Ishikawa (cell line): ENCODE results near the gene VIM.

Experiments
- CEBPB ChIP-seq: IDR thresholded peaks from 2 replicates; pipeline ENCODE4 v1.6.1; 2012
- CREB1 ChIP-seq: IDR thresholded peaks from 2 replicates; pipeline ENCODE4 v1.6.1; 2012; ENCODE audit warnings: low read depth
- EGR1 ChIP-seq: IDR thresholded peaks from 2 replicates; pipeline ENCODE4 v1.6.1; 2012
- EP300 ChIP-seq: IDR thresholded peaks from 2 replicates; pipeline ENCODE4 v1.6.1; 2012; ENCODE audit warnings: borderline replicate concordance
- FOXM1 ChIP-seq: IDR thresholded peaks from 2 replicates; pipeline ENCODE4 v1.6.1; 2012; ENCODE audit warnings: low read depth, borderline replicate concordance
- MAX ChIP-seq: IDR thresholded peaks from 2 replicates; pipeline ENCODE4 v1.6.1; 2012
- NFIC ChIP-seq: IDR thresholded peaks from 2 replicates; pipeline ENCODE4 v1.6.1; 2012
- RAD21 ChIP-seq: IDR thresholded peaks from 2 replicates; pipeline ENCODE4 v1.6.1; 2012; ENCODE audit warnings: low read depth
- REST ChIP-seq: IDR thresholded peaks from 2 replicates; pipeline ENCODE4 v1.6.1; 2012; ENCODE audit warnings: low read depth, mild to moderate bottlenecking
- TAF1 ChIP-seq: IDR thresholded peaks from 2 replicates; pipeline ENCODE4 v1.6.1; 2012; ENCODE audit warnings: low read depth, mild to moderate bottlenecking
- TCF12 ChIP-seq: IDR thresholded peaks from 2 replicates; pipeline ENCODE4 v1.6.1; 2012; ENCODE audit warnings: low read depth
- TEAD4 ChIP-seq: IDR thresholded peaks from 2 replicates; pipeline ENCODE4 v1.6.1; 2012
- USF1 ChIP-seq: IDR thresholded peaks from 2 replicates; pipeline ENCODE4 v1.6.1; 2012
- YY1 ChIP-seq: IDR thresholded peaks from 2 replicates; pipeline ENCODE4 v1.6.1; 2012; ENCODE audit warnings: low read depth
- ZBTB7A ChIP-seq: IDR thresholded peaks from 2 replicates; pipeline ENCODE4 v1.6.1; 2012; ENCODE audit warnings: low read depth

The VIM gene

GRCh38 chr10:17215782-17216122 lies 12.3 kb upstream of the VIM start:
- TF ChIP-seq USF1 (no peak), EGR1 (no peak), TAF1 (no peak), EP300 (no peak), REST (no peak), RAD21 (no peak), TEAD4 (no peak), CREB1 (no peak), NFIC (no peak), FOXM1 (no peak), ZBTB7A (no peak), TCF12 (no peak)

- no peak for TF ChIP-seq USF1
- no peak for TF ChIP-seq TCF12
- TF ChIP-seq REST = no peak
- no peak for TF ChIP-seq NFIC
- TF ChIP-seq TEAD4 = no peak
- no peak for TF ChIP-seq YY1
- no peak for TF ChIP-seq CREB1
- no peak for TF ChIP-seq TAF1
- no peak for TF ChIP-seq FOXM1
- no peak for TF ChIP-seq ZBTB7A
- TF ChIP-seq RAD21 = no peak
These were observed 11.7 kb upstream of the VIM start for GRCh38 chr10:17216217-17216900.

- no peak for TF ChIP-seq FOXM1
- no peak for TF ChIP-seq NFIC
- TF ChIP-seq TAF1 = no peak
- no peak for TF ChIP-seq ZBTB7A
- no peak for TF ChIP-seq CEBPB
- TF ChIP-seq YY1 = no peak
- TF ChIP-seq TEAD4 = no peak
- TF ChIP-seq EP300 = no peak
- TF ChIP-seq RAD21 = no peak
- no peak for TF ChIP-seq CREB1
- TF ChIP-seq EGR1 = no peak
- no peak for TF ChIP-seq USF1
These were observed 11.1 kb upstream of the VIM start for GRCh38 chr10:17216901-17217395.

- TF ChIP-seq TCF12 (no peak), USF1 (no peak), CEBPB (no peak), RAD21 (no peak), CREB1 (no peak), FOXM1 (no peak), EGR1 (no peak), MAX (no peak), TAF1 (no peak), TEAD4 (no peak), NFIC (no peak), REST (no peak), ZBTB7A (no peak), EP300 (no peak), YY1 (no peak)
These were observed 10.3 kb upstream of the VIM start for GRCh38 chr10:17217631-17218232.
